HG02938 (cell line): ENCODE results near the gene KLK3.
"Not testable (repeated sequence)": the region's sequence is repeated elsewhere in the genome, so short reads cannot be mapped to it uniquely, and the experiment has no call there.

ENCODE experiments used
- ATAC-seq: cut with Tn5 transposase; IDR thresholded peaks from one replicate; pipeline ENCODE4 v1.9.1; 2021; ENCODE audit warnings: mild to moderate bottlenecking, moderate library complexity; ENCODE audit not compliant: unreplicated experiment

Gene KLK3

GRCh38 chr19:50859849-50860248, 5.1 kb downstream of the KLK3 start:
- no peak for ATAC-seq

GRCh38 chr19:50861010-50861409, 6.3 kb downstream of the KLK3 start:
- no peak for ATAC-seq

- no peak for ATAC-seq
Observed at GRCh38 chr19:50861496-50862286, 7.0 kb downstream of the KLK3 start.

DNA sequence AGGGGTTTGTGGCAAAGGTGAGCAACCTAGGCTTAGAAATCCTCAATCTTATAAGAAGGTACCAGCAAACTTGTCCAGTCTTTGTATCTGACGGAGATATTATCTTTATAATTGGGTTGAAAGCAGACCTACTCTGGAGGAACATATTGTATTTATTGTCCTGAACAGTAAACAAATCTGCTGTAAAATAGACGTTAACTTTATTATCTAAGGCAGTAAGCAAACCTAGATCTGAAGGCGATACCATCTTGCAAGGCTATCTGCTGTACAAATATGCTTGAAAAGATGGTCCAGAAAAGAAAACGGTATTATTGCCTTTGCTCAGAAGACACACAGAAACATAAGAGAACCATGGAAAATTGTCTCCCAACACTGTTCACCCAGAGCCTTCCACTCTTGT, 14.8 kb downstream of the KLK3 start:
- no peak for ATAC-seq

GRCh38 chr19:50870417-50871089, 15.8 kb downstream of the KLK3 start:
- no peak for ATAC-seq

DNA sequence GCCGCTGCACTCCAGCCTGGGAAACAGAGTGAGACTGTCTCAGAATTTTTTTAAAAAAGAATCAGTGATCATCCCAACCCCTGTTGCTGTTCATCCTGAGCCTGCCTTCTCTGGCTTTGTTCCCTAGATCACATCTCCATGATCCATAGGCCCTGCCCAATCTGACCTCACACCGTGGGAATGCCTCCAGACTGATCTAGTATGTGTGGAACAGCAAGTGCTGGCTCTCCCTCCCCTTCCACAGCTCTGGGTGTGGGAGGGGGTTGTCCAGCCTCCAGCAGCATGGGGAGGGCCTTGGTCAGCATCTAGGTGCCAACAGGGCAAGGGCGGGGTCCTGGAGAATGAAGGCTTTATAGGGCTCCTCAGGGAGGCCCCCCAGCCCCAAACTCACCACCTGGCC, 18.3 kb downstream of the KLK3 start, which contains the start of gene KLK2:
KLK2 (plus strand) TSS at position 384 of the 400 bp plus-strand sequence. CDS start 35 bp downstream, outside the sequence.
- ATAC-seq = no peak

DNA sequence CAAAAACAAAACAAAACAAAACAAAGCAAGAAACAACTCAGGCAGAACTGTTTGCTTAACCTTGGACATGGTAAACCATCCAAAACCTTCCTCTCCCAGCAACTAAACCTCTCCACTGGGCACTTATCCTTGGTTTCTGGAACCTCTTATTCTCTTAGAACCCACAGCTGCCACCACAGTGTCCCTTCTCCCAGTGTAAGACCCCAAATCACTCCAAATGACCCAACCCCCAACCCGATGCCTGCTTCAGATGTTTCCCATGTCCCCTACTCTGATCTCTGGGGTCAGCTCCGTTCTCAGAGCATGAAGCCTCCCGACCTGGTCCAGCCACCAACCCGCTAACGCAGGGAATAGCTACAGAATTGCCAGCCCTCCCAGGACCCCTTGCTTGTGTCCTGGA, 19.5 kb downstream of the KLK3 start:
- ATAC-seq = no peak

DNA sequence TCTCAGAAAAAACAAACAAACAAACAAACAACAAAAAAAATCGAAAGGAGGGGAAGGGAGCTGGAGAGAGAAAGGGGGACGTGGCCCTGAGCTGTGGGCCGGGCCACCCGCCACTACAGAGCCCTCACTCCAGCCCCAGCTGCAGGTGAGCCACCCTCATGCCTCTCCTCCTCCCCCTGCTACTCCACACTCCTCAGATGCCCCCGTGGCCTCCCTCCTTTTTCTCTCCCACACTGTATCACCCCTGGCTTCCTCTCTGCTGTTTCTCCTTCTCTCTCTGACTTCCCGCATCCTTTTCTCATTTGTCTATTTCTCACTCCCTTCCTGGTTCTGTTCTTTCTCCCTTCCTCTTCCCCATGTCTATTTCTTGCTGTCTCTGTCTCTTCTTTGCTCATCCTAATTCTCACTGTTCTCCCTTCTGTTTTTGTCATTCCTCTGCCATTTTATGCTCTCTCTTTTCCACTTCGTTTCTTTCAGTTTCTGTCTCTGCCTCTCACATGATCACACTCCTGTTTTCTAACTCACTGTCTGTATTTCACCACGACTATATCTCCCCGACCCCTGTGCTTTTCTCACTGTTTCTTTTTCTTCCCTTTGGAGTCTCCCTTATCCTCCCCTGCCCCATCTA, 21.2 kb downstream of the KLK3 start:
- no peak for ATAC-seq

DNA sequence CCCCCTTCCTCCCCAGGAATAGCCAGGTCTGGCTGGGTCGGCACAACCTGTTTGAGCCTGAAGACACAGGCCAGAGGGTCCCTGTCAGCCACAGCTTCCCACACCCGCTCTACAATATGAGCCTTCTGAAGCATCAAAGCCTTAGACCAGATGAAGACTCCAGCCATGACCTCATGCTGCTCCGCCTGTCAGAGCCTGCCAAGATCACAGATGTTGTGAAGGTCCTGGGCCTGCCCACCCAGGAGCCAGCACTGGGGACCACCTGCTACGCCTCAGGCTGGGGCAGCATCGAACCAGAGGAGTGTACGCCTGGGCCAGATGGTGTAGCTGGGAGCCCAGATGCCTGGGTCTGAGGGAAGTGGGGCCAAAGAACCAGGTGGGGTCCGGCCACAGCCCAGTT, 21.7 kb downstream of the KLK3 start:
- no peak for ATAC-seq

- ATAC-seq = no peak
Observed at GRCh38 chr19:50877338-50877737, 22.6 kb downstream of the KLK3 start.

DNA sequence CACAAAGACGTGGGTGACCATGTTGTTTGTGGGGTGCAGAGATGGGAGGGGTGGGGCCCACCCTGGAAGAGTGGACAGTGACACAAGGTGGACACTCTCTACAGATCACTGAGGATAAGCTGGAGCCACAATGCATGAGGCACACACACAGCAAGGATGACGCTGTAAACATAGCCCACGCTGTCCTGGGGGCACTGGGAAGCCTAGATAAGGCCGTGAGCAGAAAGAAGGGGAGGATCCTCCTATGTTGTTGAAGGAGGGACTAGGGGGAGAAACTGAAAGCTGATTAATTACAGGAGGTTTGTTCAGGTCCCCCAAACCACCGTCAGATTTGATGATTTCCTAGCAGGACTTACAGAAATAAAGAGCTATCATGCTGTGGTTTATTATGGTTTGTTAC, 24.1 kb downstream of the KLK3 start:
- no peak for ATAC-seq

DNA sequence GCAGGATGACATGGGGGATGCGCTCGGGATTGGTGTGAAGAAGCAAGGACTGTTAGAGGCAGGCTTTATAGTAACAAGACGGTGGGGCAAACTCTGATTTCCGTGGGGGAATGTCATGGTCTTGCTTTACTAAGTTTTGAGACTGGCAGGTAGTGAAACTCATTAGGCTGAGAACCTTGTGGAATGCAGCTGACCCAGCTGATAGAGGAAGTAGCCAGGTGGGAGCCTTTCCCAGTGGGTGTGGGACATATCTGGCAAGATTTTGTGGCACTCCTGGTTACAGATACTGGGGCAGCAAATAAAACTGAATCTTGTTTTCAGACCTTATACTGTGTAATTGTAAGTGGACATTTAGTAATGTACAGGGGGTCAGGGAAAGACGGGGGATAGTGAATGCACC, 25.5 kb downstream of the KLK3 start:
- ATAC-seq = no peak

- no peak for ATAC-seq
Observed at GRCh38 chr19:50882188-50882587, 27.5 kb downstream of the KLK3 start.

GRCh38 chr19:50889638-50890037, 34.9 kb downstream of the KLK3 start:
- ATAC-seq = no peak

DNA sequence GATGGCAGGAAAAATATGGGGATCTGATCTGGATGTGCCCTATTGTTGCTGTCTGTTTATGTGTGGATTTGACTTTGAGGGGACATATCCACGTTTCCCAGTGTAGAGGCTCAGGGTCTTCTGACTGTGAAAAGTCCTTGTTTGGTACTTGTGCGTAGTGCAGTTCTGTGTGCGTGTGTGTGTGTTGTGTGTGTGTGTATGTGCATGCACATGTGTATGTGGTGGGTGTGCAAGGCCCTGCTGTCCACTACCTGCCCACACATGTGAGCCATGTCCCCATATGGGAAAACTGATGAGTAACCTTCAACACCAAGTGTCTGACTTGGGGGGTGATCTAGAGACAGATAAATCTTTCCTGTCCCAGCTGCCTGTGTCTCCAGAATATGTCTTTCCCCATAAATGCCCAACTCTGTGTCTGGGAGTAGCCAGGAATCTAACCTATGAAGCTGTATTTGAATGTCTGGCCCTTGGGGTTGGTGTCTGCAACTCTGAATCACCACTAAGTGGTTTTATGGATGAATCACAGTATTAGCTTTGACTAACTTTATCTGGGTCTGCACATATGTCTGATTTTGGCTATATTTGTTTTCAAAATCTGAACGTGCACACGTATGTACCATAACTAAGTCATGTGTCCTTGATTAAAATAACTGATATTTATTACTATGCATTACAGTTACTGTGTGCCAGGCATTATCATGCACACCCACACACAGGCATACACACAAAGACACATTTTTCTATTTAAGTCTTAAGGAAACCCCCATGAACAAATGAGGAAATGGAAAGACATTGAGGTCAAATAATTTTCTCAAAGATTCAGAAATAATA, 35.9 kb downstream of the KLK3 start:
- no peak for ATAC-seq

GRCh38 chr19:50891253-50891625, 36.5 kb downstream of the KLK3 start:
- ATAC-seq = no peak

- ATAC-seq = no peak
Observed at GRCh38 chr19:50893047-50893736, 38.5 kb downstream of the KLK3 start.

DNA sequence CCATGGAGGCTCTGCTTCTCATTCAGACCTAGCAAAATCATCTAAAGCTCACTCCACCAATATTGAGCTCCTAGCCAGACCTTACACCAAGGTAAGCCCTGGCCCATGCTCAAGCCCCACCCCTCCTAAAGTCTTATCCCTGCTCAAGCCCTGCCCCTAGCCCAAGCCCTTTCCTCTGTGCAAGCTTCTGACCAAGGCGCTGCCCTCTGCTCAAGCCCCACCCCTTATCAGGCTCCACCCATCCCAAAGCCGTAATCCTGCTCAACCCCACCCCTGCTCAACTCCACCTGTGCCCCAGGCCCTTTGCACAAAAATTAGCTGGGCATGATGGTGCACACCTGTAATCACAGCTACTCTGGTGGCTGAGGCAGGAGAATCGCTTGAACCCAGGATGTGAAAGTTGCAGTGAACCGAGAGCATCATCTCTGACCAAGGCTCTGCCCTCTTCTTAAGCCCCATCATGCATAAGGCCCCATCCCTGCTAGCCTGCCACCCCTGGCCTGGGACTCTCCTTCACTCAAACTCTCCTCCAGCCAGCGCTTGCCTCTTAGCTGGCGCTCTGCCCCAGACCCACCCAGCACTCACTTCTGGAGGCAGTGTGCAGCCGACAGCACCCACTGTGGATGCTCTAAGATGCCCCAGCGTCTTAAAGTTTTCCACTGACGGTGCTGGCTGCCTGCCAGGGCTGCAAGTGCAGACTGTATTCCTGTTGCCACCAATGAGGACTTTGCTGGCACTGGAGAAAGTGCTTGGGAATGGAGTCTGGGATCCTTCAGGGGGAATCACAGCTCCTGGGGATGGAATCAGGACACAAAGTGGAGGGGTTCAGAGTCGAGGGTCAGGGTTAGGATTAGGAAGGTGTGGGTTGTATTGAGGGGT, 40.0 kb downstream of the KLK3 start:
- no peak for ATAC-seq

DNA sequence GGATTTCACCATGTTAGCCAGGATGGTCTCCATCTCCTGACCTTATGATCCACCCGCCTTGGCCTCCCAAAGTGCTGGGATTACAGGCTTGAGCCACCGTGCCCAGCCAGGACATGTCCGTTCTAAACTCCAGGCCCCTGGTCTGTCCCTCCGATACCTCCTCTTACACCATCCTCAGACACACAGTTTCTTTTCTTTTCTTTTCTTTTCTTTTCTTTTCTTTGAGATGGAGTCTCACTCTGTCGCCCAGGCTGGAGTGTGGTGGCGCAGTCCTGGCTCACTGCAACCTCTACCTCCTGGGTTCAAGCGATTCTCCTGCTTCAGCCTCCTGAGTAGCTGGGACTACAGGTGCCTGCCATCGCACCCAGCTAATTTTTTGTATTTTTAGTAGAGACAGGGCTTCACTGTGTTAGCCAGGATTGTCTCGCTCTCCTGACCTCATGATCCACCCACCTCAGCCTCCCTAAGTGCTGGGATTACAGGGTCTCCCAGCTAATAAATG, 41.4 kb downstream of the KLK3 start:
- not testable (repeated sequence) for ATAC-seq
